Stimulated activated naive CD4-positive, alpha-beta T cell (primary cell): ENCODE data around the gene ENO2.

Experiments
- DNase-seq, 6 experiments: peaks; one replicate each; lab custom pipeline; 2025; lab: John Stamatoyannopoulos, UW

The ENO2 gene

DNA sequence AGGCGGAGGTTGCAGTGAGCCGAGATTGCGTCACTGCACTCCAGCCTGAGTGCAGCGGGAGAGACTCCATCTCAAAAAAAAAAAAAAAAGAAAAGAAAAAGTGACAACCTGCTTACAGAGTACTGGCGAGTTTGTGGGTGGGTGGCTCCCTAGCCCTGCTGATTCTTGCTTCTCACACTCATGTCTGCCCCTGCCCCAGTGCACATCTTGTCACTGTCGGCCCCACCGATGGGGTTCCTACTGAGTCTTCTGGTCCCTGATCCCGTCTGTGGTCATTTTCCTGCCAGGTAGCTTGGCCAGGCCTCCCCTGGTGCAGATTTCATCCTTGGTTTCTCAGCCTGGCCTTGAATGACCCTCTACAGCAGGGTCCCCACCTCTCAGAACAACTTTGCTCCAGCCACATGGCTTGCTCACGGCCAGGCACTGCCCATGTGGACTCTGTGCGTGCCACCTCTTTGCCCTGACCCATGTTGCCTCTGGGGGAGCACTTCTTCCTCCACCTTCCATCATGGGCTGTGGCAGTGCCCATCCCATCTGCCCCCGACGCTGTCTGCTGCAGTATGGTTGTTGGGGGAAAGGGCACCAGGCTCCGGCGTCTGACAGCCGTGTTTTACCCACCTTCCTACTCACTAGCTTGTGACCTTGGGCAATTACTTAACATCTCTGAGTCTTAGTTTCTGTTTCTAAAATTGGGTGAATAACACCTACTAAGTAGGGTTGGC, 34.7 kb downstream of the ENO2 start:
- DNase-seq: peak in 2 of 6 experiments; percentile 11 to 25

DNA sequence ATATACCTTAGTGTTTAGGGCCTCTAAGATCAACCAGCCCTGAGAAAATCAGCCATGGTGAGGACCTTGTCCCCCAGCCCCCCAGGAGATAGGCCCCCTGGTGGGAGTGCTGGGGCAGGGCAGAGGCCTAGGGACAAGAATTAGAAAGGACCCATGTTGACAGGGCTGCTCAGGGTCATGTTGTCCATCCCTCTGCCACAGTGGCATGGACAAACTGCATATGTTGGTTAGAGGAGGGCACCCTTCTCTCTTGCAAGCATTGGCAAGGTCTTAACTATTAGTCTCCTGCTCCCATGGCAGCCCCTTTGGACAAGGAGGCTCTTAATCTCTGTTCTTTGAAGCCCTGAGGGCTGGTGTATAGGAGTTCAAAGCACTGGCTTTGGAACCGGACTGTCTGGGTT, 36.0 kb downstream of the ENO2 start:
- DNase-seq: peak in 3 of 6 experiments; percentile 27 to 44 (median 31)

DNA sequence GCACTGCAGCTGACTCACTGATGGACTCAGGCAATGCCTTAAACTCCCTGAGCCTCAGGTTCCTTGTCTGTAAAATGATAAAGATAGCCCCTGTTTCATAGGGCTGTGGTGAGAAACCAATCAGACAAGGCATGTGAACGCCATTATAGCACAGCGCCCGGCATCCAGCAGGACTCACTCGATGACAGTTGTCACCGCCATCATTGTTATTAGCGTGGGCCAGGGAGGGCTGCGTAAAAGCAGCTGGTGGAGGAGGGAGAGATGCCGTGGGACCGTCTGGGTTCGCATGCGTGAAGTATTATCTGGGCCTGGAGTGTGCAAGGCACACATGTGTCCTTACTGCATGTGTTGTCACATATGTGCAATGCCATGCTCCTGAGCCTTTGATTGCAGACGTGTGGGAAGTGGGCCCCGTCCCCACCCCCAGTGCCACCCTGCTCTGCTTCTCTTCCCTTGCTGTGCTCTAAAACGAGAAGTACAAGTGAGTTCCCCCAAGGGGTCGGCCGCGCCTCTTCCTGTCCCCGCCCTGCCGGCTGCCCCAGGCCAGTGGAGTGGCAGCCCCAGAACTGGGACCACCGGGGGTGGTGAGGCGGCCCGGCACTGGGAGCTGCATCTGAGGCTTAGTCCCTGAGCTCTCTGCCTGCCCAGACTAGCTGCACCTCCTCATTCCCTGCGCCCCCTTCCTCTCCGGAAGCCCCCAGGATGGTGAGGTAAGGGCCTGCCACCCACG, 36.6 kb downstream of the ENO2 start, which contains the start of gene PTPN6:
PTPN6 (plus strand) TSS at position 546 of the 730 bp plus-strand sequence; CDS start at position 703, 157 bp downstream.
- DNase-seq: peak; percentile 42 to 60 (median 47)

DNA sequence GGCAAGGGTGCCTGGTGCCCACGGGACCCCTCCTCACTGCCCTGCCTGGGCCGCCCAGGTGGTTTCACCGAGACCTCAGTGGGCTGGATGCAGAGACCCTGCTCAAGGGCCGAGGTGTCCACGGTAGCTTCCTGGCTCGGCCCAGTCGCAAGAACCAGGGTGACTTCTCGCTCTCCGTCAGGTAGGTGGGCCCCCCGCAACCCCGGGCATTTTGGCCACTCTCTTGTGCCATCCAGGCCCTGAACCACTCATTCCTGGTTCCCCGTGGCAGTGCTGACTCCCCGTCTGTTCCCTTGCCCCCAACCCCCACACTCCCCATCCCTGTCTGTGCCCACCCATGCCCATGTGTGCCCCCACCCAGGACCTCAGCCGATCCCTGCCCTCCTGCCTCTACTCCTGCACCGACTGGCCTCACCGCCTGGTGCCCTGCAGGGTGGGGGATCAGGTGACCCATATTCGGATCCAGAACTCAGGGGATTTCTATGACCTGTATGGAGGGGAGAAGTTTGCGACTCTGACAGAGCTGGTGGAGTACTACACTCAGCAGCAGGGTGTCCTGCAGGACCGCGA, 37.3 kb downstream of the ENO2 start:
- peak in 2 of 6 experiments; percentile 37 to 43 for DNase-seq

GRCh38 chr12:6952121-6952862, 37.9 kb downstream of the ENO2 start:
- DNase-seq: peak in 3 of 6 experiments; percentile 29 to 35 (median 31)

GRCh38 chr12:6952863-6953441, 38.6 kb downstream of the ENO2 start:
- peak in 2 of 6 experiments; percentile 28 to 49 for DNase-seq

- DNase-seq: peak; percentile 61 to 82 (median 75)
Observed at GRCh38 chr12:6953442-6954315, 39.3 kb downstream of the ENO2 start.

GRCh38 chr12:6954316-6955107, 40.1 kb downstream of the ENO2 start:
- no peak for DNase-seq

DNA sequence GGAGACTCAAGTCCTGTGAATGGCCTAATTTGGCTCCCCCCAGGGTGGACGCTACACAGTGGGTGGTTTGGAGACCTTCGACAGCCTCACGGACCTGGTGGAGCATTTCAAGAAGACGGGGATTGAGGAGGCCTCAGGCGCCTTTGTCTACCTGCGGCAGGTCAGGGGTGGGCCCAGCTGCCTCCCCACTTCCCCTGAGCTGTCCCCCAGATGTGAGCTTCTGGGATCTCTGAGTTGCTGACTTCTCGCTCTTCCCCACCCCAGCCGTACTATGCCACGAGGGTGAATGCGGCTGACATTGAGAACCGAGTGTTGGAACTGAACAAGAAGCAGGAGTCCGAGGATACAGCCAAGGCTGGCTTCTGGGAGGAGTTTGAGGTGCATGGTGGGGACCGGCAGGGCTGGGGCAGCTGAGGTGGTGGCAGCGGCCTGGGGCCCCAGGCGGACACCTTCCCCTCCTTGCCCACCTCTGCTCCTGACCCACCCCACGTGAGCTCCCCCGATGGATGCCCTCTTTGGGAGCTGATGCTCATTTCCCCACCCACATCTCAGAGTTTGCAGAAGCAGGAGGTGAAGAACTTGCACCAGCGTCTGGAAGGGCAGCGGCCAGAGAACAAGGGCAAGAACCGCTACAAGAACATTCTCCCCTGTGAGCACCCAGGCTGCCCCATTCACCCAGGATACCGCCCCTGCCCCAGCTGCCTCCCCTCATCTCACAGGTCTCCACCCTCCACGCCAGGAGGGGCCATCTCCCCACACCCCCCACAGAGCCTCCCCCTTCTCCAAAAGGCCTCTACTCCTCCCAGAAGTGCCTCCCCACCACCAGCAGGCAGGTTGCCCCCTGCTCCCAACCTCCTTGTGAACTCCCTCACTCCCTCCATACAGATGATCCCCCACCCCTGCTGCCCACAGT, 41.0 kb downstream of the ENO2 start:
- DNase-seq: no peak

DNA sequence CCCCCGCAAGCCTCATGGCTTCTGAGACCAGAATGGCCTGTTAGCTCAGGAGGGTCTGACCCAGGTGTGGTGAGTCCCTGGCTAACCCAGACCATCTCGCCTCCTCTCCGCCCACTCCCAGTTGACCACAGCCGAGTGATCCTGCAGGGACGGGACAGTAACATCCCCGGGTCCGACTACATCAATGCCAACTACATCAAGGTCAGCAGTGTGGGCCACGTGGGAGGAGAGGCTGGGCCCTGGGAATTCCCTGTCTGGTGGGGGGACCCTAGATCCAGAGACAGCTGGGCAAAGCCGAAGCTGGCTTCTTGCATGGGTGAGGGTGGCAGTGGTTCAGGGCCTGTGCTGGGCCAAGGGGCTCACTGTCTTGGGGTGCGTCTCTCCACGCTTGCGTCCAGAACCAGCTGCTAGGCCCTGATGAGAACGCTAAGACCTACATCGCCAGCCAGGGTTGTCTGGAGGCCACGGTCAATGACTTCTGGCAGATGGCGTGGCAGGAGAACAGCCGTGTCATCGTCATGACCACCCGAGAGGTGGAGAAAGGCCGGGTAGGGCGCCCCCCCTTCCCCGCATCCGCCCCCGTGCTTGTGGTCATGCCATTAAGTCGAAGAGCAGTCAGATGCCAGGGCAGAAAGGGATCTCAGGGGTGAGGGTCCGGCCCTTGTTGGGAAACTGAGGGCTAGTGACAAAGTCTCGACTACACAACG, 41.8 kb downstream of the ENO2 start:
- DNase-seq: no peak

- DNase-seq: no peak
Observed at GRCh38 chr12:6957151-6957701, 42.8 kb downstream of the ENO2 start.

- peak in 1 of 6 experiments; percentile 40 for DNase-seq
Observed at GRCh38 chr12:6957741-6958608, 43.6 kb downstream of the ENO2 start.

DNA sequence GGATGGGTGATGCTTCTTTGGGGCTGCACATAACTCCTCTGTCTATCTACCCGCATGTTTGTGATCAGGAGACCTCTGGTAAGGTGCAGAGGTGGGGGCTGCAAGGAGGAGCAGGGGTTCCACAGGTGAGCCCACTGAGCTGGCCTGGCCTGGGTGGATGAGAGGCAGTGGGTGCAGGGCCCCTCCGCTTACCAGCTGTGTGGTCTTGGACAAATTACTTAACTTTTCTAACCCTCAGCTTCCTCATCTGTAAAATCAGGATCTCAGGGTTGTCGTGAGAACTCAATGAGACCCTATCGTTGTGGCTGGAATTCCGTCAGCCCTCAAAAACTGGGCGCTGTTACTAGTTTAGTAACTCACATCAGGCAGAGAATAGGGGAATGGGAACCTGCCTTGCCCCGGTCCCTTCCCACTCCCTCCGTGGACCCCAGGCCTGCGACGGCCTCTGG, 44.3 kb downstream of the ENO2 start:
- no peak for DNase-seq

DNA sequence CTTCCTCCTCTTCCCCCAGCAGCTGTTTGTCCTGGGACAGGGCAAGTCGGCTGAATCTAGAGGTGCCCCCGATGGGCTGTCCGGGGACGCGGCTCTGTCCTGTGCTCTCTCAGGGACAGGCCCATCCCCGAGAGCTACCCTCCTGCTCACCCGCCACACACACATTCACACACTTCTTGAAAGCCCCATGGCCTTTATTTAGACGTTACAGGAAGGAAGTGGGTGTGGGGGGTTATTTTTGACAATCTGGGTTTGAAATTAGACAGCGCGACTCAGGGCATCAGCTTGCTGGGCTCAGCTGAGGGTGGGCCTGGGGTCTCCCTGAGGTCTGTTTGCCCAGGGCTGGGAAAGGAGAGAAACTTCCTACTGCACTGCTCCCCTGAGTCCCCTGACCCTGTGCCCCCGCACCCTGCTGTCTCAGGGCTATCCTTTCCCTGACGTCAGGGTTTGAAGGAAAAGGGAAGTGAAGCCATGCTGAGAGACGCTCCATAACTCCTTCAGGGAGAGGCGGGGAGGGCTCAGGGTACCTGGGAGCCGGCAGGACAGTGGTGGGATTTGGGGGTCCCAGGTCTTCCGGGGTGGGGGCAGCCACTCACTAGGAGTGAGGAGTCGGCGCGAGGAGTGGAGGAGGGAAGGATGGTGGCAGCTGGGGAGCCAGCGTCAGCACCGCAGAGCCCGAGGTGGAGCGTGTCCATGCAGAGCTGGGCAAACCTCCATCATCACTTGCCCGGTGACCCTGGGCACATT, 44.9 kb downstream of the ENO2 start:
- peak; percentile 58 to 84 (median 74) for DNase-seq

DNA sequence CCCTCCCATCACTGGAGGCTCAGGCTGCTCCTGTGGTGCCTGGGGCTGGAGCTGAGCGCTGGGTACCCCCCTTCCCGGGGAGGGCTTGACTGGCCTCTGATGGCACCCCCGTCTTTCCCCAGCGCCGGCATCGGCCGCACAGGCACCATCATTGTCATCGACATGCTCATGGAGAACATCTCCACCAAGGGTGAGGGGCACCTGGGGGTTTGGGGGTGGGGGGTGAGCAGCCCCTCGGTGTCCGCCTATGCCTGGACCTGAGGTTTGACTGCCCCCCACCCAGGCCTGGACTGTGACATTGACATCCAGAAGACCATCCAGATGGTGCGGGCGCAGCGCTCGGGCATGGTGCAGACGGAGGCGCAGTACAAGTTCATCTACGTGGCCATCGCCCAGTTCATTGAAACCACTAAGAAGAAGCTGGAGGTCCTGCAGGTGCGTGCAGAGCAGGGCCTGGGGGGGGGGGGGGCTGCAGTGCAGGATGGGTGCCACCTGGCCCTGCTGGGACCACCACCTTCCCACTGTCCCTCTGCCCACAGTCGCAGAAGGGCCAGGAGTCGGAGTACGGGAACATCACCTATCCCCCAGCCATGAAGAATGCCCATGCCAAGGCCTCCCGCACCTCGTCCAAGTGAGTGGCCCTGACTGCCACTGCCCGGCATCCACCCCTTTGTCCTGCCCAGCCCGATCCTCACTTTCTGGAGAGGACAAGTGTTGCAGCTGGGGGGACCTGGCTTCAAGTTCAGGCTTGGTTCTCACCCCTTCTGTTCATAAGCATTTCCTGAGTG, 45.6 kb downstream of the ENO2 start:
- DNase-seq: no peak
